Dedifferentiated amniotic fluid mesenchymal stem cell (primary cell): ENCODE results near the gene RPL10.

Experiments
- DNase-seq: peaks from one replicate; pipeline ENCODE4 v3.0.0-alpha.2; 2016; ENCODE audit errors: extremely low spot score

The RPL10 gene

GRCh38 chrX:154449618-154450017, 51.4 kb downstream of the RPL10 start:
- DNase-seq: no peak

- DNase-seq: no peak
These were observed 52.1 kb downstream of the RPL10 start for GRCh38 chrX:154450312-154450711.
